ENCODE measurements around the gene MARCO. TPM values are rescaled to one million over a fixed set of nuclear protein-coding genes. Genes with fewer than 3 reads are reported as not detected.

Gene MARCO
- total and polyA plus RNA-seq, 2 of the 8 experiments (the other 6 are each of a cell fraction or from before 2014, with no cell fraction given) = not detected

DNA sequence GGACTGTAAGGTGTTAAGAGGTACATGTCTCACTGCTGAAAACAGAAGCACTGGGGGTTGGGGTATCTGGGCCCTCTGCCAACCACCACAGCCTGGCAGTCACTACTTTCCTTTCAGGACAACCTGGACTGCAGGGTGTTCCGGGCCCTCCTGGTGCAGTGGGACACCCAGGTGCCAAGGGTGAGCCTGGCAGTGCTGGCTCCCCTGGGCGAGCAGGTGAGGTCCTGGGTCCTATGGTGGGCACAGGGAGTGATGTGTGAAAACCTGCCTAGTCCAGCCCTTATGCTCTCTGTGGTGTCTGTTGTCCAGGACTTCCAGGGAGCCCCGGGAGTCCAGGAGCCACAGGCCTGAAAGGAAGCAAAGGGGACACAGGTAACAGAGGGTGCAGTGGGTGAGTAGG, 40.0 kb downstream of the MARCO start:
- H3K18ac ChIP-seq (ENCODE audit: extremely low read depth, low read length) = no peak overlapping the region
- no peak overlapping the region for H3K9ac ChIP-seq (replicated peaks in 1 of 4; ENCODE audit: extremely low read depth in 1 of 4, low read depth in 3 of 4, low read length in 3 of 4)
- no peaks in the 10 kb centered on the region for H3K79me2 ChIP-seq (ENCODE audit: control insufficient read depth in 1 of 2, insufficient read depth in 2 of 2, low read length in 2 of 2)
- no peak overlapping the region for H4K91ac ChIP-seq (replicated peaks; ENCODE audit: insufficient read length, low read length)
- CTCF ChIA-PET (ENCODE audit: partially characterized antibody) = interaction anchor here (0.6 to 1.4 kb wide), 5 partner anchors 9 to 300 kb away, joined by 3 to 8 read pairs (median 4); no protein-coding TSS in a partner anchor
- H3K56ac ChIP-seq (replicated peaks; ENCODE audit: insufficient read length, low read depth, low read length) = no peak overlapping the region
- DNase-seq (ENCODE audit: low read depth in 1 of 2, low spot score in 2 of 2) (no peak), FAIRE-seq (no peak)
- H3K27ac ChIP-seq (ENCODE audit: low read depth, low read length) = no peak overlapping the region
- H3K4me1 ChIP-seq (replicated peaks in 1 of 4; ENCODE audit: control insufficient read depth in 3 of 4, insufficient read depth in 4 of 4, low read length in 3 of 4) = no peaks in the 10 kb centered on the region
- no peaks in the 10 kb centered on the region for H3K27me3 ChIP-seq (replicated peaks in 1 of 4; ENCODE audit: control insufficient read depth in 3 of 4, extremely low read depth in 1 of 4, insufficient read depth in 3 of 4, low read length in 3 of 4)
- no peak overlapping the region for H3K4me2 ChIP-seq (ENCODE audit: insufficient read depth in 1 of 2, low read depth in 2 of 2, low read length in 2 of 2)
- no peak overlapping the region for H3K14ac ChIP-seq (ENCODE audit: insufficient read length)
- H3K9me3 ChIP-seq (ENCODE audit: insufficient read depth in 2 of 2, low read depth in 1 of 2, low read length in 1 of 2) = no peaks in the 10 kb centered on the region
- no peak overlapping the region for H3K23ac ChIP-seq (ENCODE audit: insufficient read length)
- no peak overlapping the region; the same call in 1 of the 2 replicates for H4K8ac ChIP-seq (ENCODE audit: extremely low read depth, insufficient read depth, low read length)
- H2BK120ac ChIP-seq (replicated peaks; ENCODE audit: low read depth, low read length) = no peak overlapping the region
- H3K23me2 ChIP-seq (ENCODE audit: low read depth, low read length) = 0 out of 2 replicates have a peak, but pooled peaks cover 1% of the 10 kb centered on the region
- H2AFZ ChIP-seq (ENCODE audit: low read length) = no peak overlapping the region
- WGBS, 2 experiments (ENCODE audit: extremely low coverage in 1 of 2, insufficient coverage in 1 of 2, insufficient read length in 1 of 2, insufficient replicate concordance in 2 of 2, low coverage in 1 of 2, low lambda C conversion rate in 2 of 2, missing lambda C conversion rate in 1 of 2) = 83% methylated on average over 3 of the region's 3 CpGs; no CpG with 5 or more reads in 1 of the 2 experiments
- no peak overlapping the region for H2BK12ac ChIP-seq (ENCODE audit: low read depth, low read length)
- H2BK5ac ChIP-seq (ENCODE audit: low read depth, low read length) = no peak overlapping the region
- no peak overlapping the region for H3K4me3 ChIP-seq (ENCODE audit: extremely low read depth in 1 of 4, insufficient read depth in 2 of 4, low read depth in 3 of 4, low read length in 4 of 4)
- H2BK15ac ChIP-seq (ENCODE audit: low read length) = no peak overlapping the region
- no peak overlapping the region for H2AK5ac ChIP-seq (ENCODE audit: low read depth, low read length)
- no peaks in the 10 kb centered on the region for H3K36me3 ChIP-seq (ENCODE audit: control insufficient read depth in 2 of 4, insufficient read depth in 4 of 4, low read length in 3 of 4)
- H3K79me1 ChIP-seq (ENCODE audit: low read depth, low read length) = no peaks in the 10 kb centered on the region
- H4K5ac ChIP-seq (ENCODE audit: insufficient read length, low read depth, low read length) = no peak overlapping the region
- POLR2A ChIA-PET (ENCODE audit: partially characterized antibody) = interaction anchor here (0.7 kb wide), 1 partner anchor 27 kb away, joined by 3 read pairs; no protein-coding TSS in a partner anchor
- H4K20me1 ChIP-seq (replicated peaks in 1 of 2; ENCODE audit: control insufficient read depth in 1 of 2, insufficient read depth in 2 of 2, low read length in 2 of 2) = no peaks in the 10 kb centered on the region
- H3K4ac ChIP-seq (replicated peaks; ENCODE audit: insufficient read length, low read depth, low read length) = no peak overlapping the region
- H2BK20ac ChIP-seq (ENCODE audit: low read length) = no peak overlapping the region
- TF ChIP-seq PHF8 (conservative IDR thresholded peaks at IDR 0.05; ENCODE audit: low read depth, low read length) (no peak), SIN3A (conservative IDR thresholded peaks at IDR 0.05 in 1 of 2, IDR thresholded peaks at IDR 0.05 in 1 of 2; ENCODE audit: low read depth in 1 of 2, low read length in 2 of 2) (no peak), RNF2 (IDR thresholded peaks at IDR 0.05; ENCODE audit: borderline replicate concordance, low read depth, low read length, missing control alignments, poor library complexity, severe bottlenecking) (no peak), EP300 (IDR thresholded peaks at IDR 0.05; ENCODE audit: borderline replicate concordance in 1 of 2, low read depth in 2 of 2, low read length in 2 of 2) (no peak), TAF1 (IDR thresholded peaks at IDR 0.05; ENCODE audit: low read depth, low read length) (no peak), CBX8 (IDR thresholded peaks at IDR 0.05; ENCODE audit: borderline replicate concordance, low read depth, low read length) (no peak), SIX5 (IDR thresholded peaks at IDR 0.05; ENCODE audit: low read depth, low read length) (no peak), HDAC2 (IDR thresholded peaks at IDR 0.05; ENCODE audit: borderline replicate concordance in 1 of 2, low read depth in 2 of 2, low read length in 2 of 2) (no peak), JUN (IDR thresholded peaks at IDR 0.05; ENCODE audit: low read depth, low read length) (no peak)
- TF ChIP-seq, protein P1, sequence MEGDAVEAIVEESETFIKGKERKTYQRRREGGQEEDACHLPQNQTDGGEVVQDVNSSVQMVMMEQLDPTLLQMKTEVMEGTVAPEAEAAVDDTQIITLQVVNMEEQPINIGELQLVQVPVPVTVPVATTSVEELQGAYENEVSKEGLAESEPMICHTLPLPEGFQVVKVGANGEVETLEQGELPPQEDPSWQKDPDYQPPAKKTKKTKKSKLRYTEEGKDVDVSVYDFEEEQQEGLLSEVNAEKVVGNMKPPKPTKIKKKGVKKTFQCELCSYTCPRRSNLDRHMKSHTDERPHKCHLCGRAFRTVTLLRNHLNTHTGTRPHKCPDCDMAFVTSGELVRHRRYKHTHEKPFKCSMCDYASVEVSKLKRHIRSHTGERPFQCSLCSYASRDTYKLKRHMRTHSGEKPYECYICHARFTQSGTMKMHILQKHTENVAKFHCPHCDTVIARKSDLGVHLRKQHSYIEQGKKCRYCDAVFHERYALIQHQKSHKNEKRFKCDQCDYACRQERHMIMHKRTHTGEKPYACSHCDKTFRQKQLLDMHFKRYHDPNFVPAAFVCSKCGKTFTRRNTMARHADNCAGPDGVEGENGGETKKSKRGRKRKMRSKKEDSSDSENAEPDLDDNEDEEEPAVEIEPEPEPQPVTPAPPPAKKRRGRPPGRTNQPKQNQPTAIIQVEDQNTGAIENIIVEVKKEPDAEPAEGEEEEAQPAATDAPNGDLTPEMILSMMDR (IDR thresholded peaks at IDR 0.05; ENCODE audit: control extremely low read depth in 1 of 3, insufficient read depth in 1 of 3, low read depth in 1 of 3, low read length in 3 of 3) = no peak

All from H1 (cell line).